Measurements from ENCODE around the gene OTUB1.

The OTUB1 gene

GRCh38 chr11:63942803-63943202, 43.4 kb upstream of the OTUB1 start:
- H3K9me3 ChIP-seq (ENCODE audit: control extremely low read depth in 1 of 5, control insufficient read depth in 4 of 5, insufficient read depth in 2 of 5, low read depth in 1 of 5, low read length in 4 of 5), result no peaks in the 10 kb centered on the region
- CTCF ChIA-PET, result interaction anchor here (0.7 to 2.1 kb wide), 13 partner anchors 9 to 163 kb away, joined by 3 to 7 read pairs (median 4); no protein-coding TSS in a partner anchor
- H3K4me1 ChIP-seq (ENCODE audit: control extremely low read depth in 1 of 4, control insufficient read depth in 4 of 4, insufficient read depth in 4 of 4, low read length in 3 of 4), result peaks cover 8 to 28% (median 27%) of the 10 kb centered on the region in 4 experiments
- no peak for DNase-seq
- no peak overlapping the region for H3K4me3 ChIP-seq (ENCODE audit: control insufficient read depth in 1 of 7, extremely low read depth in 1 of 7, insufficient read depth in 4 of 7, low read depth in 2 of 7, low read length in 6 of 7)
- H3K27me3 ChIP-seq (replicated peaks in 2 of 5; ENCODE audit: control insufficient read depth in 4 of 5, insufficient read depth in 5 of 5, low read length in 4 of 5), result no peaks in the 10 kb centered on the region
- peaks cover 2 to 40% (median 14%) of the 10 kb centered on the region in 4 experiments for H3K36me3 ChIP-seq (ENCODE audit: control insufficient read depth in 4 of 4, insufficient read depth in 4 of 4, low read length in 3 of 4)
- no peak overlapping the region for H3K27ac ChIP-seq (ENCODE audit: insufficient read depth in 1 of 2, low read depth in 1 of 2, low read length in 2 of 2, poor library complexity in 1 of 2, severe bottlenecking in 2 of 2)
- 100% methylated on average over 2 of the region's 3 CpGs for WGBS (ENCODE audit: insufficient coverage)
- POLR2A ChIA-PET, result interaction anchor here (0.5 to 1.3 kb wide), 2 partner anchors 175 to 1247 kb away, joined by 3 to 4 read pairs; partner anchors contain the start of gene ZFTA

DNA sequence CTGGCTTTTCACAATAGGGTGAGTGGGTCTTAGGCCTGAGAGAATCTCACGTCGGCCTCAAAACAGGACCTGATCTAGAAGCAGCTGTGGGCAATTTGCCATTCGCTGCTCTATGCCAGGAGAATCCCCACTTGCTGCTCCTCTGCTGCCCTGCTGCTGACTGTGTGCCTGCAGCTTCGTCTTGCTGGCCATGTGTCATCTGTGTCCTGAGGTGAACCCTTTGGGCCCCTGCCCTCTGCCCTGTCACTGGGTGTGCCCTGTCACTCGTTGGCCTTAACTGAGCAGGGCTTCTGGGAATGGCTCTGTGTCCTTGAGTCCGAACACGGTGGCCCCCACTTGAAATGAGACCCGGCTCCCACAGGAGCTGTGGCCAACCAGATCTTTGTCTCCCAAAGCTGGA, 41.3 kb upstream of the OTUB1 start:
- Histone ChIP-seq H3K4me3 (ENCODE audit: control insufficient read depth in 1 of 7, extremely low read depth in 1 of 7, insufficient read depth in 4 of 7, low read depth in 2 of 7, low read length in 6 of 7) (no peak overlapping the region), H3K27ac (ENCODE audit: insufficient read depth in 1 of 2, low read depth in 1 of 2, low read length in 2 of 2, poor library complexity in 1 of 2, severe bottlenecking in 2 of 2) (no peak overlapping the region), H3K36me3 (ENCODE audit: control insufficient read depth in 4 of 4, insufficient read depth in 4 of 4, low read length in 3 of 4) (peaks cover 3 to 43% (median 17%) of the 10 kb centered on the region in 4 experiments), H3K9me3 (ENCODE audit: control extremely low read depth in 1 of 5, control insufficient read depth in 4 of 5, insufficient read depth in 2 of 5, low read depth in 1 of 5, low read length in 4 of 5) (no peaks in the 10 kb centered on the region), H3K27me3 (replicated peaks in 2 of 5; ENCODE audit: control insufficient read depth in 4 of 5, insufficient read depth in 5 of 5, low read length in 4 of 5) (no peaks in the 10 kb centered on the region), H3K4me1 (ENCODE audit: control extremely low read depth in 1 of 4, control insufficient read depth in 4 of 4, insufficient read depth in 4 of 4, low read length in 3 of 4) (peaks cover 6 to 14% (median 12%) of the 10 kb centered on the region in 4 experiments)
- ChIA-PET POLR2A (interaction anchor here (1.2 kb wide), 1 partner anchor 107 kb away, joined by 3 read pairs; no protein-coding TSS in a partner anchor), CTCF (interaction anchor here (1.1 to 6.2 kb wide), 17 partner anchors 13 to 204 kb away, joined by 3 to 80 read pairs (median 6); partner anchors contain the start of genes MARK2, RCOR2 and ZFTA)
- no peak for DNase-seq
- 95% methylated on average over 8 of the region's 8 CpGs for WGBS (ENCODE audit: insufficient coverage)

GRCh38 chr11:63945477-63946163, 40.6 kb upstream of the OTUB1 start:
- CTCF ChIA-PET, result interaction anchor here (0.8 to 6.2 kb wide), 25 partner anchors 9 to 205 kb away, joined by 3 to 80 read pairs (median 5); partner anchors contain the start of genes MARK2, RCOR2 and ZFTA

GRCh38 chr11:63951779-63952536, 34.3 kb upstream of the OTUB1 start:
- Histone ChIP-seq H3K36me3 (ENCODE audit: control insufficient read depth in 4 of 4, insufficient read depth in 4 of 4, low read length in 3 of 4) (peaks cover 13 to 54% (median 36%) of the 10 kb centered on the region in 4 experiments), H3K27ac (ENCODE audit: insufficient read depth in 1 of 2, low read depth in 1 of 2, low read length in 2 of 2, poor library complexity in 1 of 2, severe bottlenecking in 2 of 2) (peak overlapping the region in 1 of 2 experiments; percentile 28), H3K4me3 (ENCODE audit: control insufficient read depth in 1 of 7, extremely low read depth in 1 of 7, insufficient read depth in 4 of 7, low read depth in 2 of 7, low read length in 6 of 7) (peak overlapping the region in 2 of 7 experiments; percentile 31 to 35), H3K9me3 (ENCODE audit: control extremely low read depth in 1 of 5, control insufficient read depth in 4 of 5, insufficient read depth in 2 of 5, low read depth in 1 of 5, low read length in 4 of 5) (no peaks in the 10 kb centered on the region), H3K27me3 (replicated peaks in 2 of 5; ENCODE audit: control insufficient read depth in 4 of 5, insufficient read depth in 5 of 5, low read length in 4 of 5) (no peaks in the 10 kb centered on the region), H3K4me1 (ENCODE audit: control extremely low read depth in 1 of 4, control insufficient read depth in 4 of 4, insufficient read depth in 4 of 4, low read length in 3 of 4) (peaks cover 0 to 15% (median 13%) of the 10 kb centered on the region in 4 experiments)
- WGBS (ENCODE audit: insufficient coverage), result 50% methylated on average over 19 of the region's 20 CpGs
- peak; percentile 54 to 86 (median 81) for DNase-seq
- CTCF ChIA-PET, result interaction anchor here (1.4 to 2.4 kb wide), 3 partner anchors 9 to 124 kb away, joined by 4 to 10 read pairs (median 6); no protein-coding TSS in a partner anchor
- POLR2A ChIA-PET, result no interaction called here

More at GRCh38 chr11:63945477-63946163, 40.6 kb upstream of the OTUB1 start:
- POLR2A ChIA-PET, result interaction anchor here (1.2 kb wide), 1 partner anchor 107 kb away, joined by 3 read pairs; no protein-coding TSS in a partner anchor
- Histone ChIP-seq H3K4me3 (ENCODE audit: control insufficient read depth in 1 of 7, extremely low read depth in 1 of 7, insufficient read depth in 4 of 7, low read depth in 2 of 7, low read length in 6 of 7) (no peak overlapping the region), H3K27ac (ENCODE audit: insufficient read depth in 1 of 2, low read depth in 1 of 2, low read length in 2 of 2, poor library complexity in 1 of 2, severe bottlenecking in 2 of 2) (no peak overlapping the region), H3K4me1 (ENCODE audit: control extremely low read depth in 1 of 4, control insufficient read depth in 4 of 4, insufficient read depth in 4 of 4, low read length in 3 of 4) (peaks cover 1 to 8% (median 6%) of the 10 kb centered on the region in 4 experiments), H3K9me3 (ENCODE audit: control extremely low read depth in 1 of 5, control insufficient read depth in 4 of 5, insufficient read depth in 2 of 5, low read depth in 1 of 5, low read length in 4 of 5) (no peaks in the 10 kb centered on the region), H3K27me3 (replicated peaks in 2 of 5; ENCODE audit: control insufficient read depth in 4 of 5, insufficient read depth in 5 of 5, low read length in 4 of 5) (no peaks in the 10 kb centered on the region), H3K36me3 (ENCODE audit: control insufficient read depth in 4 of 4, insufficient read depth in 4 of 4, low read length in 3 of 4) (peaks cover 3 to 44% (median 17%) of the 10 kb centered on the region in 4 experiments)
- DNase-seq, result peak in 2 of 3 donors; percentile 64 to 69
- WGBS (ENCODE audit: insufficient coverage), result 83% methylated on average over 12 of the region's 14 CpGs

GRCh38 chr11:63952570-63952969, 33.7 kb upstream of the OTUB1 start:
- no peak overlapping the region for H3K4me3 ChIP-seq (ENCODE audit: control insufficient read depth in 1 of 7, extremely low read depth in 1 of 7, insufficient read depth in 4 of 7, low read depth in 2 of 7, low read length in 6 of 7)
- ChIA-PET CTCF (interaction anchor here (0.8 to 2.4 kb wide), 4 partner anchors 9 to 200 kb away, joined by 3 to 10 read pairs (median 5); no protein-coding TSS in a partner anchor), POLR2A (interaction anchor here (0.6 kb wide), 1 partner anchor 1109 kb away, joined by 3 read pairs; no protein-coding TSS in a partner anchor)
- H3K9me3 ChIP-seq (ENCODE audit: control extremely low read depth in 1 of 5, control insufficient read depth in 4 of 5, insufficient read depth in 2 of 5, low read depth in 1 of 5, low read length in 4 of 5), result no peaks in the 10 kb centered on the region
- peaks cover 0 to 15% (median 13%) of the 10 kb centered on the region in 4 experiments for H3K4me1 ChIP-seq (ENCODE audit: control extremely low read depth in 1 of 4, control insufficient read depth in 4 of 4, insufficient read depth in 4 of 4, low read length in 3 of 4)
- H3K27me3 ChIP-seq (replicated peaks in 2 of 5; ENCODE audit: control insufficient read depth in 4 of 5, insufficient read depth in 5 of 5, low read length in 4 of 5), result no peaks in the 10 kb centered on the region
- WGBS (ENCODE audit: insufficient coverage), result 100% methylated on average over 2 of the region's 4 CpGs
- H3K27ac ChIP-seq (ENCODE audit: insufficient read depth in 1 of 2, low read depth in 1 of 2, low read length in 2 of 2, poor library complexity in 1 of 2, severe bottlenecking in 2 of 2), result no peak overlapping the region
- H3K36me3 ChIP-seq (ENCODE audit: control insufficient read depth in 4 of 4, insufficient read depth in 4 of 4, low read length in 3 of 4), result peaks cover 16 to 54% (median 33%) of the 10 kb centered on the region in 4 experiments
- no peak for DNase-seq

DNA sequence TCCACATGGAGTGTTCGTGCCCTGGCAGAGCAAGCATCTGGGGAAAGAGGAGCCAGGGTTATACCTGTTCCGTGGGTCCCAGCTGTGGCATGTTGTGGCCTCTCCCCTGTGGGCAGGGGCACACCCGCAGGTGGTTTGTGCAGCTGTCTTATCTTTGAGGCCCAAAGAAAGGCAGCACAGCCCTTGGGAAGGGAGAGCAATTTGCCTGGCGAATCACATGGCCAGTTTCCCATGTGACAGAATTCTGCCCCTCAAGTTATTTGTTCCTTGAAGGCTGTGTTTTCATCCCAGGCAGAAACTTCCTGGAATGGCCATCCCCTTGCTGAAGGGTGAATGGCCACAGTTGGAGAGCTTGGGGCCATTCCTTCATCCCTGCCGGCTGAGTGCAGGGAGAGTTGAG, 28.2 kb upstream of the OTUB1 start:
- Histone ChIP-seq H3K27ac (ENCODE audit: insufficient read depth in 1 of 2, low read depth in 1 of 2, low read length in 2 of 2, poor library complexity in 1 of 2, severe bottlenecking in 2 of 2) (no peak overlapping the region), H3K4me1 (ENCODE audit: control extremely low read depth in 1 of 4, control insufficient read depth in 4 of 4, insufficient read depth in 4 of 4, low read length in 3 of 4) (peaks cover 0 to 5% (median 0%) of the 10 kb centered on the region in 4 experiments), H3K27me3 (replicated peaks in 2 of 5; ENCODE audit: control insufficient read depth in 4 of 5, insufficient read depth in 5 of 5, low read length in 4 of 5) (no peaks in the 10 kb centered on the region), H3K36me3 (ENCODE audit: control insufficient read depth in 4 of 4, insufficient read depth in 4 of 4, low read length in 3 of 4) (peaks cover 16 to 48% (median 27%) of the 10 kb centered on the region in 4 experiments), H3K9me3 (ENCODE audit: control extremely low read depth in 1 of 5, control insufficient read depth in 4 of 5, insufficient read depth in 2 of 5, low read depth in 1 of 5, low read length in 4 of 5) (no peaks in the 10 kb centered on the region), H3K4me3 (ENCODE audit: control insufficient read depth in 1 of 7, extremely low read depth in 1 of 7, insufficient read depth in 4 of 7, low read depth in 2 of 7, low read length in 6 of 7) (no peak overlapping the region)
- CTCF ChIA-PET, result interaction anchor here (0.8 to 2.8 kb wide), 5 partner anchors 12 to 191 kb away, joined by 3 to 13 read pairs (median 3); no protein-coding TSS in a partner anchor
- WGBS (ENCODE audit: insufficient coverage), result 90% methylated on average over 4 of the region's 5 CpGs
- no peak for DNase-seq
- POLR2A ChIA-PET, result no interaction called here

All from common myeloid progenitor, CD34-positive (primary cell).